Neural crest cell (in vitro differentiated cells): ENCODE data around the gene RBM39. TPM values are rescaled to one million over a fixed set of nuclear protein-coding genes. Genes with fewer than 3 reads are reported as not detected.
"Not testable (repeated sequence)": the region's sequence is repeated elsewhere in the genome, so short reads cannot be mapped to it uniquely, and the experiment has no call there.

Experiments used
- DNase-seq: peaks from one replicate; pipeline ENCODE4 v3.0.0; 2021; ENCODE audit warnings: low read depth, mixed read lengths, low spot score
- H3K27ac Mint-ChIP-seq: one replicate; pipeline ENCODE4 v1.8.0; 2021; ENCODE audit warnings: mild to moderate bottlenecking, mixed read lengths; ENCODE audit not compliant: unreplicated experiment
- H3K27me3 Mint-ChIP-seq: 2 replicates; pipeline ENCODE4 v1.8.0; 2021; ENCODE audit warnings: low read depth, mild to moderate bottlenecking, mixed read lengths
- H3K36me3 Mint-ChIP-seq: 2 replicates; pipeline ENCODE4 v1.8.0; 2021; ENCODE audit warnings: low read depth, mild to moderate bottlenecking, mixed read lengths
- H3K4me1 Mint-ChIP-seq: 2 replicates; pipeline ENCODE4 v1.8.0; 2021; ENCODE audit warnings: mixed read lengths
- H3K4me3 Mint-ChIP-seq: one replicate; pipeline ENCODE4 v1.8.0; 2021; ENCODE audit warnings: mild to moderate bottlenecking, mixed read lengths
- H3K9me3 Mint-ChIP-seq: 2 replicates; pipeline ENCODE4 v1.8.0; 2021; ENCODE audit warnings: mixed read lengths
- CTCF ChIP-seq: fragments of 200-600 bp; sonication (generic); conservative IDR thresholded peaks from 2 replicates; pipeline ENCODE4 v1.5.0; 2021; ENCODE audit warnings: antibody characterized with exemption, mild to moderate bottlenecking
- total RNA-seq: library from RNA; stranded (reverse); gene quantifications from 2 replicates; pipeline ENCODE4 v1.2.1, GENCODE V29; 2021

Gene RBM39
- total RNA-seq, 1 donor from 2014 or later: 333 TPM

GRCh38 chr20:35686872-35687271 is 55.2 kb downstream of the RBM39 start:
- H3K27me3 Mint-ChIP-seq, H3K27ac Mint-ChIP-seq, H3K4me1 Mint-ChIP-seq, DNase-seq, H3K9me3 Mint-ChIP-seq, H3K4me3 Mint-ChIP-seq: not testable (repeated sequence)
- H3K36me3 Mint-ChIP-seq: peaks cover 15% of the 10 kb centered on the region
- peak; percentile 32 for TF ChIP-seq CTCF

GRCh38 chr20:35685368-35685767 is 56.7 kb downstream of the RBM39 start:
- not testable (repeated sequence) for H3K27me3 Mint-ChIP-seq, DNase-seq, H3K9me3 Mint-ChIP-seq, H3K4me3 Mint-ChIP-seq, H3K27ac Mint-ChIP-seq, H3K4me1 Mint-ChIP-seq
- peaks cover 16% of the 10 kb centered on the region for H3K36me3 Mint-ChIP-seq

DNA sequence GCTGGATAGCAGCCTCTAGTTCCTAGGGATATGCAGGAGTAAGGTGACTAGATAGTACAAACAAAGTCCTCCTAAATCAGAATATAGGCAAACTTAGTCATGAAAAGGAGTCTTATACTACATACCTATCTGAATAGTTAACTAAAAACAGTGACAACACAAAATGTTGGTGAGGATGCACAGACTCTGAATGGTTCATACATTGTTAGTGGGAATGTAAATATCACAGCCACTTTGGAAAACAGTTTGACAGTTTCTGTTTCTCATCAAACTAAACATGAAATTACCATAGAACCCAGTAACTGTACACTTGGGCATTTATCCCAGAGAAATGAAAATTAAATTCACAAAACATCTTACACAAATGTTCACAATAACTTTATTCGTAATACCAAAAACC is 60.1 kb downstream of the RBM39 start:
- peaks cover 5% of the 10 kb centered on the region for H3K36me3 Mint-ChIP-seq
- no peaks in the 10 kb centered on the region for H3K27me3 Mint-ChIP-seq
- H3K4me1 Mint-ChIP-seq: peaks cover 3% of the 10 kb centered on the region
- H3K4me3 Mint-ChIP-seq: no peak overlapping the region
- DNase-seq: no peak
- TF ChIP-seq CTCF: no peak
- H3K9me3 Mint-ChIP-seq: no peaks in the 10 kb centered on the region
- no peak overlapping the region for H3K27ac Mint-ChIP-seq

- no peak for TF ChIP-seq CTCF
- H3K27ac Mint-ChIP-seq: no peak overlapping the region
- no peak overlapping the region for H3K4me3 Mint-ChIP-seq
Observed at GRCh38 chr20:35680452-35681183, 61.4 kb downstream of the RBM39 start.

GRCh38 chr20:35674921-35675320 is 67.1 kb downstream of the RBM39 start:
- no peaks in the 10 kb centered on the region for H3K27me3 Mint-ChIP-seq
- DNase-seq: no peak
- no peaks in the 10 kb centered on the region for H3K9me3 Mint-ChIP-seq
- no peak for TF ChIP-seq CTCF
- H3K36me3 Mint-ChIP-seq: peaks cover 3% of the 10 kb centered on the region
- H3K4me3 Mint-ChIP-seq: no peak overlapping the region
- H3K27ac Mint-ChIP-seq: no peak overlapping the region
- no peaks in the 10 kb centered on the region for H3K4me1 Mint-ChIP-seq

More at GRCh38 chr20:35680452-35681183, 61.4 kb downstream of the RBM39 start:
- peaks cover 2% of the 10 kb centered on the region for H3K36me3 Mint-ChIP-seq
- no peaks in the 10 kb centered on the region for H3K27me3 Mint-ChIP-seq
- H3K9me3 Mint-ChIP-seq: no peaks in the 10 kb centered on the region
- DNase-seq: no peak
- peaks cover 3% of the 10 kb centered on the region for H3K4me1 Mint-ChIP-seq

- Mint-ChIP-seq H3K9me3 (no peaks in the 10 kb centered on the region), H3K36me3 (peaks cover 3% of the 10 kb centered on the region), H3K4me1 (no peaks in the 10 kb centered on the region), H3K27me3 (no peaks in the 10 kb centered on the region), H3K4me3 (no peak overlapping the region), H3K27ac (no peak overlapping the region)
- no peak for DNase-seq
- TF ChIP-seq CTCF: no peak
Observed at GRCh38 chr20:35673884-35674283, 68.2 kb downstream of the RBM39 start.
